GM19468 (cell line): ENCODE data around the gene HSDL2.
"Not testable (repeated sequence)": the region's sequence is repeated elsewhere in the genome, so short reads cannot be mapped to it uniquely, and the experiment has no call there.

Source experiments
- ATAC-seq: cut with Tn5 transposase; IDR thresholded peaks from one replicate; pipeline ENCODE4 v1.9.1; 2021; ENCODE audit warnings: mild to moderate bottlenecking, moderate library complexity, moderate number of reproducible peaks; ENCODE audit not compliant: unreplicated experiment; ENCODE audit errors: extremely low read depth

Gene HSDL2

GRCh38 chr9:112391936-112392560 is 12.1 kb downstream of the HSDL2 start:
- ATAC-seq = not testable (repeated sequence)

- ATAC-seq = not testable (repeated sequence)
Measured at GRCh38 chr9:112393146-112393545, 13.2 kb downstream of the HSDL2 start.

- ATAC-seq = no peak
Measured at GRCh38 chr9:112396416-112396815, 16.5 kb downstream of the HSDL2 start.

- ATAC-seq = no peak
Measured at GRCh38 chr9:112396872-112397271, 17.0 kb downstream of the HSDL2 start.

GRCh38 chr9:112401175-112401815 is 21.4 kb downstream of the HSDL2 start:
- no peak for ATAC-seq

GRCh38 chr9:112403614-112404201 is 23.8 kb downstream of the HSDL2 start:
- no peak for ATAC-seq

GRCh38 chr9:112404508-112404932 is 24.6 kb downstream of the HSDL2 start:
- no peak for ATAC-seq

GRCh38 chr9:112408275-112408674 is 28.4 kb downstream of the HSDL2 start:
- ATAC-seq = no peak

GRCh38 chr9:112408819-112409218 is 28.9 kb downstream of the HSDL2 start:
- no peak for ATAC-seq

- no peak for ATAC-seq
Measured at GRCh38 chr9:112409758-112410157, 29.9 kb downstream of the HSDL2 start.

- no peak for ATAC-seq
Measured at GRCh38 chr9:112411626-112412027, 31.7 kb downstream of the HSDL2 start.

- ATAC-seq = not testable (repeated sequence)
Measured at GRCh38 chr9:112413728-112414127, 33.8 kb downstream of the HSDL2 start.

- ATAC-seq = no peak
Measured at GRCh38 chr9:112420208-112420607, 40.3 kb downstream of the HSDL2 start.

- ATAC-seq = no peak
Measured at GRCh38 chr9:112421771-112422222, 41.9 kb downstream of the HSDL2 start.

GRCh38 chr9:112422417-112423148 is 42.7 kb downstream of the HSDL2 start:
- ATAC-seq = no peak

GRCh38 chr9:112430006-112430522 is 50.2 kb downstream of the HSDL2 start:
- no peak for ATAC-seq

- no peak for ATAC-seq
Measured at GRCh38 chr9:112433499-112434392, 53.8 kb downstream of the HSDL2 start.

- no peak for ATAC-seq
Measured at GRCh38 chr9:112434487-112434886, 54.6 kb downstream of the HSDL2 start.

- ATAC-seq = no peak
Measured at GRCh38 chr9:112437406-112437805, 57.5 kb downstream of the HSDL2 start.

- ATAC-seq = no peak
Measured at GRCh38 chr9:112439171-112439570, 59.3 kb downstream of the HSDL2 start.
